HG03097 (cell line): ENCODE results near the gene RRBP1.

Experiments
- ATAC-seq: cut with Tn5 transposase; IDR thresholded peaks from one replicate; pipeline ENCODE4 v1.9.1; 2021; ENCODE audit not compliant: unreplicated experiment, low FRiP score

RRBP1 gene

DNA sequence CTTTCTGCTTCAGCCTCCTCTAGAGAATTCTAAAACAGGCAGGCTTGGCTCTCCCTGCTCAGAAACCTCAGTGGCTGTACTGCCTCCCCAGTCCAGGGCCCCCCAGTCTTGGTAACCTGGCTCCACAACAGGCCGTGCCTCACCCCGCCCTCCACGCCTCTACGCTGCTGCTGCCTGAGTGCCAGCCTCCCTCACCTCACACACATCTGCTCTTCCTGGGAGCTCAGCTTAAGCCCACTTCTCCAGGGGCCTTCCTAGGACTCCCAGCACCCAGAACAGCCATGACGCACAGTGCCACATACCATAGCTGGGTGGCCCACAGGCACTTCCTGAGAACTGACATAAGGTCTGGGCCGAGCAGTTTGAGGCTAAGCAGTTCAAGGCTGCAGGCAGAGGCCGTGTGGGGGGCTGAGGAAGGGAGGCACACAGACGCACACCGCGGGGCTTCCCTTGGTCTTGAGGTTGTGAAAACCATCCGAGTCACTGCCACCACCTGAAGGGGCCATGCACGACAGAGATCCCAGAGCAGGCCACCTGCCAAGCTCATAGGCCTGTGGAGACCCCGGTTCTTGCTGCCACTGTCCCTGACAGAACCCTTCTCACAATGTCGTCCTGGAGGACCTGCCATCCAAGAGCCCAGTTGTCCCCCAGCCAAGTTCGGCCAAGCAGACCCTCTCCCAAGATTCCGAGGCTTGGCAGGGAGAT lies 69.6 kb downstream of the RRBP1 start:
- no peak for ATAC-seq

GRCh38 chr20:17611540-17612286 lies 70.3 kb downstream of the RRBP1 start:
- no peak for ATAC-seq

GRCh38 chr20:17611290-17611539 lies 70.8 kb downstream of the RRBP1 start:
- no peak for ATAC-seq

DNA sequence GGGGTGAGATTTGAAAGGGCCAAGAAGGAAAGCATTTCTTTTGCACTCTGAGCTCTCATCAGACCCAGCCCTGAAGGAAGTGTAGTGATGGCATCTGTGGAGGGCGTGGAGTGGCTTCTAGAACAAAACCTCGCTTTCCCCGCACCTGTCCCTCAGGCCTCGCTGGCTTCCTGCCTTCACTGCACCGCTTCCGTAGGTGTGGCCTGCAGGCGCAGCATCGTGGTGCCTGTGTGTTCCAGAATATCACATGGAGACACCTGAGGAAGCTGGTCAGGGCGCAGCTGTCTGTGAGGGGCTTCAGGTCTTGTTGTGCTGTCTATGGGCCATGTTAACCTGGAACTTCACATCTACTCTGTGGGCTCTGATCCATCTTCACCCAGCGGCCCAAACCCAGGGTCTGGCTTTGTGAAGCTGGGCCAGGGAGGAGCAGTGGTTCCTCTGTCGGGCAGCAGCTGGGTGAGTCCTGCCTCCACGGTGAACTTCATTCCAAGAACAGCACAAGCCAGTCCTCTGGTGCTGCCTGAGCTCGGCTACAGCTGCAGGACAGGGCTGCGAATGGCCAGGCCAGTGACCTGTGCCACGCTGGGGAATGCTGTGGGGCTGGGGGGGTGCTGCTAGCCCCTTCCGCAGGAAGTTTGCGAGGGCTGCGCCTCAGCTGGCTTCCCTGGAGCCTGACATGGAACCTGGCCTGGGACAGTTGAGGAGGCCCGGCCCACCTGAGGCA lies 71.3 kb downstream of the RRBP1 start:
- ATAC-seq, result no peak

DNA sequence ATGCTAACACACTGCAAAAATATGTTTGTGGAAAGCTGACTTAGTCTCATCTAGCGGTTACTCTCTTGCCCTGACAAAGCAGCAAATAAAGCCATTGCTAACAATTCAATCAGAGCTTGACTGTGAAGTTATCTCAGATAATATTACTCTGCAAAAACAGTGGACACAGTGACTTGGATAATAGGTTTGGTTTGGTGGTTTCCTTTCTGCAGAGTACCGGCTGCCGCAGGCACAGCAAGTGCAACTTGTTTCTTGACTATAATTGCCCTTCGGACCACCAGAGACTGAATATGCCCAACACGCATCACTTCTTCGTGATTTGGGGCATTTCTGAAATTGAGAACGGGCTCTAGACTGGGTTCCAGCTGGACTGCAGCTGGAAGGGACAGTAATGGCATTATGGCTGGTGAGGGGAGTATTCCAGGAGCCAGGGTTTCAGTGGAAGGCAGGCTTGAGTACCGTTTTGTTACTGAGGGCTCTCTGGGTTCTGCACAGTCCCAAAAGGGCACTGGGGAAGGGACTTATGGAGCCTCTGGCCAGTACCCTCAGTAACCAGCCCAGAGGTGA lies 72.1 kb downstream of the RRBP1 start:
- no peak for ATAC-seq

DNA sequence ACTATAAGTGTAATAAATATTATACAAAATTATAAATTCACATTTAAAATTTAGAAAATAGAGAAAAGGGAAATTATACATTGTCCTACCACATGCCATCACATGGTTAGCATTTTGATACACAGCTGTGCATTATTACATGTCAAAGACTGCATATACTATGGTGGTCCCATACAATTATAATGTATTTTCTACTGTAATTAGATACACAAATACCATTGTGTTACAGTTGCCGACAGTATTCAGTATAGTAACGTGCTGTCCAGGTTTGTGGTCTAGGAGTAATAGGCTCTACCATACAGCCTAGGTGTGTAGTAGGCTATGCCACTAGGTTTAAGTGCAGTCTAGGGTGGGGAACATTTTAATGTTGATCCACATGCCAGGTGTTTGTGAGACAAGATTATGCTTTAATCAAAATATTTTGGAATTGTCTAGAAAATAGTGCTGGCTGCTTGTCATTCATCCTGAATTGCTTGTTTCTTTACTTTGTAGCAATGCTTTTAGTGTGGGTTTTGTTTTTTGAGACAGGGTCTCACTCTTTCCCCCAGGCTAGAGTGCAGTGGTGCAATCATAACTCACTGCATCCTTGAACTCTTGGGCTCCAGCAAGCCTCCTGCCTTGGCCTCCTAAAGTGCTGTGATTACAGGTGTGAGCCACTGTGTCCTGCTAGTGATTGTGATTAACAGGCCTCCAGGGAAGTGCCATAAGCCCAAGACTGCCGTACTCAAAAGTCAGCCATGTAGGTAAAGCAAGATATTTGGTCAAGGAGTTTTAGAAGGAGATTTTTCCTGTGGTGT lies 73.1 kb downstream of the RRBP1 start:
- ATAC-seq, result no peak

- ATAC-seq, result no peak
Observed at GRCh38 chr20:17606001-17606400, 76.0 kb downstream of the RRBP1 start.

- no peak for ATAC-seq
Observed at GRCh38 chr20:17605131-17605660, 76.8 kb downstream of the RRBP1 start.

GRCh38 chr20:17602493-17602892 lies 79.5 kb downstream of the RRBP1 start:
- no peak for ATAC-seq

- ATAC-seq, result no peak
Observed at GRCh38 chr20:17601957-17602356, 80.1 kb downstream of the RRBP1 start.

- no peak for ATAC-seq
Observed at GRCh38 chr20:17598013-17598550, 84.0 kb downstream of the RRBP1 start.

- ATAC-seq, result no peak
Observed at GRCh38 chr20:17595856-17596255, 86.2 kb downstream of the RRBP1 start.

DNA sequence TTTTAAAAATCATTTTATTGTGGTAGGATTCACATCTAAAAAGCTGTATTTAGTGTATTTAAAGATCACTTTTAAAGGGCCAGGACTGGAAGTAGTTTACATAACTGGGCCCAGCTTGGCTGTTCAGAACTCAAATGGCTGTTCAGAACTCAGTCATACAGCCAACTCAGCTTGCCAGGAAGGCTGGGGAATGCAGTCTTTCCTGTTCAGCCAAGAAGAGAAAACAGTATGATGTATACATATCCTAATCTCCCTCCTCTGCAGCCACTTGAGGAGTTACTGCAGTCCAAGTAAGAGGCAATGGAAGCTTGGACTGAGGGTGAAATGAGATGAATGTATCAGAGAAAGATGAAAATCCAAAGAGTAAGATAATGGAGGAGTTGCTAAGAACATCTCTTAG lies 87.6 kb downstream of the RRBP1 start:
- no peak for ATAC-seq

DNA sequence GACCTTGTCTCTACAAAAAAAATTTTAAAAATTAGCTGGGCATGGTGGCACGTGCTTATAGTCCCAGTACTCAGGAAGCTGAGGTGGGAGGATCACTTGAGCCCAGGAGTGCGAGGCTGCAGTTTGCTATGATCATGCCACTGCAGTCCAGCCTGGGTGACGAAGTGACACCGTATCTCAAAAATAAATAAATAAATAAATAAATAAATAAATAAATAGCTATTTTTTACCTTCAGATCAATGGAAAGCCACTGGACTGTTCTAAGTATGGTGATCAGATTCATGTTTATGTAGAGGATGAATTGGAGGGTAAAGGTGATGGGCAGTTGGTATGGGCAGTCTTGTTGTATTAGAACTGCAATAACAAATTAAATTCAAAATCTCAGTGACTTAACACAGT lies 88.1 kb downstream of the RRBP1 start:
- no peak for ATAC-seq

- ATAC-seq, result no peak
Observed at GRCh38 chr20:17590245-17590644, 91.8 kb downstream of the RRBP1 start.

DNA sequence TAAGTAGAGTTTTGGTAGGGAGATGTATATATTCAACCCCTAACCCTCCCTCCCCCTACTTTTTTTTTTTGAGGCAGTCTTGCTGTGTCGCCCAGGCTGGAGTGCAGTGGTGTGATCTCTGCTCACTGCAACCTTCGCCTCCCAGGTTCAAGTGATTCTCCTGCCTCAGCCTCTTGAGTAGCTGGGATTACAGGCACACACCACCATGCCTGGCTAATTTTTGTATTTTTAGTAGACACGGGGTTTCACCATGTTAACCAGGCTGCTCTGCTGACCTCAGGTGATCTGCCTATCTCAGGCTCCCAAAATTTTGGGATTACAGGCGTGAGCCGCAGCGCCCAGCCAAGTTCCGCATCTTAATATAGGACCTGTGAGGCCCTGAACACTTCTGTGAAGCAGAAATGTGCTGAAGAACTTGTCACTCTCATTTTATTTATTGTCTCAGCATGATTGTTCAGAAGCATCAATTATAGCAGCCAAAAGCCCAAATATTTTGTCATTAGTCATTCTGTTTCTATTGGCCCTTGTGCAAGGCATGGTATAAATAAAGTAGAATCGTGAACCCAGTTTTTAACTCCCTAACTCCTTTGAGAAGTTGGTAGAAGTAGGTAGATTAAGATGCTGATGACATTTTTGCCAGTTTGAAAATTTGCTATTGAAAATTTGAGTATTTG lies 92.7 kb downstream of the RRBP1 start:
- no peak for ATAC-seq

DNA sequence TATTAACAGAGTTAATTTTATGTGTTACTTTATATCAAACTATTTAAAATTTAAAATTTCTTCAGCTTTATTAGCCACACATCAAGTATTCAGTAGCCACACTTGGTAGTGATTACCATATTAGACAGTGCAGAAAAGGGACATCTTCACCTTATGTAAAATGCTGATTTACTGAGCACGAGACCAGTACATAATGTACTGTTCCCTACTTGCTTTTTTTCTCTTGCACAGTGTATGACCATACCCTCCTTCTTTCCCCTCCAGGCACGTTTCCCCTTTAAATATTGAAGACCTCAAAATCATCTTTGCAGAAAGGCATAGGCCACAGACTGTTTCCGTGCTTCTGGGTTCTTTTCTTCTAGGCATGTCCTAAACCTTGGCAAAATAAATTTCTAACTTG lies 94.2 kb downstream of the RRBP1 start:
- no peak for ATAC-seq

- ATAC-seq, result no peak
Observed at GRCh38 chr20:17587148-17587547, 94.9 kb downstream of the RRBP1 start.

- ATAC-seq, result no peak
Observed at GRCh38 chr20:17586250-17586649, 95.8 kb downstream of the RRBP1 start.

DNA sequence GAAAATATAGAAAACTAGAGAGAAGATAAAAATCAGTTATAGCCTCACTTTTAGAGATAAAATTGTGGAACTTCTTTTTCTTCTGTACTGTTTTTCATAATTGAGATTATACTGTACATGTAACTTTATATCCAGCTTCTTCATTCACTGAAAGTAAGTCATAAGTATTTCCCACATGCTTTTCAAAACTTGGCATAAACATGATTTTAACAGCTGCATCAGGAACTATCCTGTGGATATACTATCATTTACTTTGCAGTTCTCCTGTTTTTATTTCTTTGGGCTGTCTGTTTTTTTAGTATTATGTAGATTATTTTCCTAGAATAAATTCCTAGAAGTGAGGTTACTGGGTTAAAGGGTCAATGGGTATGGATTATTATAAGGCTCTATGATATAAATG lies 97.4 kb downstream of the RRBP1 start:
- no peak for ATAC-seq
